Measurements from ENCODE around the gene OSBPL2.

The OSBPL2 gene

DNA sequence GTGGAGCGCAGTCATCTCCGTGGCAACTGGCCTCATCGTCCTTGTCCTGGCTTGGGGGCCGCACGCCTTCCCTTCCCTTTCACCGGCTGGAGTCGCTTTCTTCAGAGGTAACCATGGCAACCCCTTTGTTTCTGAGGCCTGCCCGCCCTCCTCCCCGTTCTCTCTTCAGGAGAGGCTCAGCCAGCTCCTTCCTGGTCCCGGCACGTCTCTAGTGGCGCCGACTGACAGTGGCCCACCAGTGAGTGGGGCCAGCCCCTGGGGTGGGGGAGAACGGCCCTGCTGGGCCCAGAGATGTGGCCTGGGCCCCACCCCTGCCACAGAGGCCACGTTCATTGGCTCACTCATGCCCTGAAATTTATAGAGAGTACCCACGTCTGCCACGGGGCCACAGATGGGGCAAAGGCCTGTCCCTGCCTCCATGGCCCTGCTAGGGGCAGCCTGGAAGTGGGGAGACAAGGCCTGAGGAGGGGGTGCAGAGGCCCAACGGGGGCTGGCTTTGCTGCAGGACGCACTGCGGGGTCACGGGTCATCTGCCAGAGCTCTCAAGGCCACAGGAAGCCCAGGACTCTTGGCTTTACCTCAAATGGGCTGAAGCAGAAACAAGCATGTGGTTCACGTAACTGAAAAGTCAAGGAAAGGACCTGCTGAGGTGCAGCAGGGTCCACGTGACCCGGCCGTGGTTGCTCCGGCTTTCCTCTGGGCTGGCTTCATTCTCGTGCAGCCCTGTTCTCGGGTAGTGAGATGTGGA is 1.4 kb upstream of the OSBPL2 start:
- DNase-seq, result no peak

DNA sequence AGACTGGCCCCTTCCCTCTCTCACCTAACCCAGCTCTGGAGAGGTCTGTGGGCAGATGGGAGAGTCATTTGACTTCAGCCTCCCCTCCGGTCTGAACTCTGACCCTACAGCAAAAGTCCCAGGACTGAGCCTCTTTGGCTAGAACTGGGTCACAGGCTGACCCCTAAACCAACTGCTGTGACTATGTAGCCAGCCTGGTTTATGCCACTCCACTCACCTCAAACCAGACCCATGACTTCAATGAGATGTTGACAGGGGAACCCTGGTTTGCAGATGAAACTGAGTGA is 864 bp upstream of the OSBPL2 start:
- no peak for DNase-seq

- no peak for DNase-seq
Measured at GRCh38 chr20:62238569-62239277, 402 bp downstream of the OSBPL2 start.

DNA sequence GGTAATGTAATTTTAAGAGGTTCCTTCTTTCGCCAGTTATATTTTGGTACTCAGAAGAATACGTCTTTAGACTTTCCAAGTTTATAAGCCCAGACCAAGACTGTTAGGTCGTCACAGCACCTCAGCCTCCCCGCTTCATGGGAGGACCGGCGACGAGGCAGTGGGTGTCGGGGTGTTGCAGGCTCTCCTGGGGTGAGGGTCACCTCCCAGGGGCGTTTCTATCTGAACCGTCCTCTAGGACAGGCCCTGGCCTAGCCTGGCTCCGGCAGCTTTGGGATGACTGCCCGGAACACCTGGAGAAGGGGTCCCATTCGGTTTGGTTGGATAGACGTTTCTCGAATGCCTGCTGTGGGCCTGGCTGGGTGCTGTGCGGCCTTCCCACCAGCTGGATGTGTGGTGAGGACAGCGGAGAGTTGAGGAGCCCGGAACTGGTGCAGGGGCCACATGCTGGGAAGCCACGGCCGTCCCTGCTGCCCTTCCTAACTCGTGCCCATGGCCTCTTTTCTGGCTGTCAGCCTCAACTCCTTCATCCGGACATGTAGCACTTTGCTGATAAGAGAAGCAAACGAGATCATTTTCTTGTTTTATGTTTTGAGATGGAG is 1.1 kb downstream of the OSBPL2 start:
- DNase-seq, result no peak

- no peak for DNase-seq
Measured at GRCh38 chr20:62240020-62240685, 1.8 kb downstream of the OSBPL2 start.

- DNase-seq, result no peak
Measured at GRCh38 chr20:62241506-62241905, 3.2 kb downstream of the OSBPL2 start.

GRCh38 chr20:62242176-62242575 is 3.9 kb downstream of the OSBPL2 start:
- DNase-seq, result no peak

GRCh38 chr20:62243106-62243505 is 4.8 kb downstream of the OSBPL2 start:
- DNase-seq, result no peak

- no peak for DNase-seq
Measured at GRCh38 chr20:62243906-62244515, 5.7 kb downstream of the OSBPL2 start.

DNA sequence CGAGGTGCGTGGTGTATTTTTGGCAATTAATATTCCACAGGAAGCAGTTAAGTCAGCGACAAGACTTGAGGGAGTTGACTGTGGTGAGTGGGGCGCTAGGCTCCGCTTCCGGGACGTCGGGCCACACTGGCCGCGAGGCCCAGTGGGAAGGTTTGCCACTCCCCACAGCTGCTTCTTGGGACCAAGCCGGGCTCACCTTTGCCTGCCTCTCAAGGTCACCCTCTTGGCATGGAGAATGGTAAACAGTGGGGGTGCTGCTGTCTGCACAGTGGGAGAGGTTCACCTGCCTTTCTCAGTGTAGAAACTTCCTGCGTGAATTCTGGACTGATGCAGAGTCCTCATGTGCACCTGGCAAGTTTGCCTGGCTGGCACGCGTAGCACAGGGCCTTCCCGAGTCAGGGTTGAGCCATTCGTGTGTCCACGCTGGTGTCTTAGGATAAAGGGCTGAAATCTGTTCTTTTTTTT is 6.4 kb downstream of the OSBPL2 start:
- no peak for DNase-seq

- DNase-seq, result no peak
Measured at GRCh38 chr20:62245911-62246280, 7.6 kb downstream of the OSBPL2 start.

- no peak for DNase-seq
Measured at GRCh38 chr20:62246431-62246830, 8.1 kb downstream of the OSBPL2 start.

- no peak for DNase-seq
Measured at GRCh38 chr20:62246872-62247652, 8.7 kb downstream of the OSBPL2 start.

GRCh38 chr20:62248890-62249560 is 10.7 kb downstream of the OSBPL2 start:
- no peak for DNase-seq

GRCh38 chr20:62252342-62252966 is 14.1 kb downstream of the OSBPL2 start:
- no peak for DNase-seq

DNA sequence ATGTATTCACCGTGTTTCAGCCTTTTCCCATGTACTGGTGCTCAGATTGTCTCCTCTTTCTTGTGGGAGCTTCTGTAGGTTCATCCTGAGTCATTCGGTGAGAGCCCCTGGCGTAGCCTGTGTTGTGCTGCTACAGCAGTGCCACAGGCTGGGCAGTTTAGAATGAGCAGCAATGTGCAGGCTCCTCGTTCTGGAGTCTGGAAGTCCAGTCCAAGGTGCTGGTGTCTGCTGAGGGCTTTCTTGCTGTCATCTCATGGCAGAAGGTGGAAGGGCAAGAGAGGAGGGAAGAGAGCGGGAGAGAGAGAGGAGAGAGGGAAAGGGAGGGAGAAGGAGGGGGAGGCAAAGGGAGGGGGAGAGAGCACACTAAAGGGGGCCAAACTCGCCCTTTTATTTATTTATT is 15.1 kb downstream of the OSBPL2 start:
- DNase-seq, result no peak

- no peak for DNase-seq
Measured at GRCh38 chr20:62254021-62254724, 15.9 kb downstream of the OSBPL2 start.

- DNase-seq, result no peak
Measured at GRCh38 chr20:62255976-62256375, 17.7 kb downstream of the OSBPL2 start.

- DNase-seq, result no peak
Measured at GRCh38 chr20:62258499-62259293, 20.4 kb downstream of the OSBPL2 start.

- no peak for DNase-seq
Measured at GRCh38 chr20:62259294-62259565, 20.9 kb downstream of the OSBPL2 start.

Data from T-helper 9 cell (primary cell).